A204.1 (cell line): ENCODE measurements around the gene FGF14.
"Not testable (repeated sequence)": the region's sequence is repeated elsewhere in the genome, so short reads cannot be mapped to it uniquely, and the experiment has no call there.

Source experiments
- FAIRE-seq: peaks from 2 replicates; lab custom pipeline; 2012; peaks lifted over from hg19 to GRCh38; lab: Jason Lieb, UNC

FGF14 gene

DNA sequence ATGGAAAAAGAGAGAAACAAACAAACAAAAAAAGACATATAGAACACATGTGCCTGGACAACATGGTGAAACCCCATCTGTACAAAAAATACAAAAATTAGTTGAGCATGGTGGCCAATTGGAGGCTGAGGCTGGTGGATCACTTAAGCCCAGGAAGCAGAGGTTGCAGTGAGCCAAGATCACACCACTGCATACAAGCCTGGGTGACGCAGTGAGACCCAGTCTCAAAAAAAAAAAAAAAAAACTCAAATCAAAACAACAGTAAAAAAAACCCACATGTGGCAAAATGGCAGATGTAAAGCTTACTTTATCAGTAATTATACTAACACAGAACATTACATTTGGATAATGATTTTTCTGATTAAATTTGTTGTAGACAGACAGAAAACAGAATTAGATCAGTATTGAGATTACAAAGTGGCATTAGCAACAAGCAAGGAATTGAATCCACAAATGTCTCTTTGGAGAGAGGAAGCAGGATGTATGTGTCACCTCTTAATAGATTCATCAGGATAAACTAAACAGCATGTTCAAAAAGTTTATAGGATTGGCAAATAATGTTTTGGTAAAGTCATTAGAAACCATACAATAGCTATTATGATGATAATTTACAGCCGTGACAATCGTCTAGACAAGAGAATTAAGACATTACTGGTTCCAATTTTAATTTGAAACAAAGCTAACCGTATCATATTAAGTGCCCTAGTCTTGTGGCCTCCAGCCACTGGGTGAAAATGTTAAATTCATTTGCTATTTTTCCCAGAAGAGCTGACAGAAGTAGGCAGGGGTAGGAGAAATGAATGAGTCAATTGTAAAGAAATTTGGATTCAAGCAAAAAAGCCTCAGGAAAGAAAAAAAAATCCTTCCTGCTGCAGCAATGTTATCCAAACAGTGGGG, 206.0 kb downstream of the FGF14 start:
- no peak for FAIRE-seq

DNA sequence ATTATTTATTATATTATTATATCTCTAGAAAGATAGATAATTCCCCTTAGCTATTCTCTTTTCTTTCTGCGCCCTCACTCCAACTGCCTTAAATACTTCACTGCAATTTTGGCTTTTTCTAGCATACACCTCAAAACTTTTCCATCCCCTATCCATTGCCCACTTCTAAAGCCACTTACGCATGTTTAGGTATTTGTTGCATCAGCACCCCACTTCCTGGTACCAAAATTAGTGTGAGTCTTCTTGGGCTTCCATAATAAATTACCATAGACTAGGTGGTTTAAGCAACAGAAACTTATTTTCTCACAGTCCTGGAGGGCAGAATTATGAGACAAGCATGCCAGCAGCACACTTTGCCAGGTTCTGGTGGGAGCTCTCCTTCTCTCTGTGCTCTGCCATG, 209.0 kb downstream of the FGF14 start:
- FAIRE-seq: no peak

DNA sequence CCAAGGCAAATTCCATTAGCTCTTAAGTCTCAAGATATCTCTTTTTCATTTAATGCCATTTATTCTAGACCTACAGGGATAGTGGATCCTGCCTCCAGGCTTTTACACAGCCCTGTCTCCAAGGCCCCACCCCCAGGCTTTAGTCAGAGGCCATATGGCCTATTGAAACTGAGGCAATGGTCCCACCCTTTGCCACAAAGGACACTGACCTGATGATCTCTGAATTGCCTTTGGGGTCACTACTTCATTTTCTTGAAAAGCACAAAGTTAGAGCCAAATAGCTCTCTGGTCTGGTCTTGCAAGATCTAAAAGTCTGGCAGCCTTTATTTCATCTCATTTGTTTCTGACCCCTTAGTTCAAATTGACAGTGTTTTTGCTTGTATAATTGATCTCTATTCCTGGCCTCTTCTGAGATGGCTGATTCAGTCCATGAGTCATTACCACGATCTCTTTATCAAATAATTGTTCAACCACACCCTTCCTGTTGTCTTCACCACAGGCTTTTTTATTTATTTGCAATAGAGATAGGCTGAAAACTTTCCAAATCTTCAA, 209.8 kb downstream of the FGF14 start:
- FAIRE-seq: no peak

DNA sequence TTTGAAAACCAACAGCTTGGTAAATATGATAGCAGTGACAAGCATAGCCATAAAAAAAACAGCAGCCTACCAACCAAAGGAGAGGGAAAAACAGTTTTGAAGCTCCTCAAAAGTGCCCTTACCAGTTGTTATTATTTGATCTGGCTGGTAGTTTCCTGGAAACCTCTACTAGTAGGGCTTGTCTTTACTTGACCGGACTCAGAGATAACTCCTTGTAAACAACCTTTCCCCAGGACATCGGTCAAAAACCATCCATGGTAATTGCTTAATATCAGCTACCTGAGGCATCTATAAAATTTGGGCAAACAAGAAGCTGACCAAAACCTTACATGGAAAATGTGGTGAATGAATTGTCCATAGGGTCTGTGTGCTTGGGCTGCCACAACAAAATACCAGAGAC, 210.9 kb downstream of the FGF14 start:
- FAIRE-seq: no peak

DNA sequence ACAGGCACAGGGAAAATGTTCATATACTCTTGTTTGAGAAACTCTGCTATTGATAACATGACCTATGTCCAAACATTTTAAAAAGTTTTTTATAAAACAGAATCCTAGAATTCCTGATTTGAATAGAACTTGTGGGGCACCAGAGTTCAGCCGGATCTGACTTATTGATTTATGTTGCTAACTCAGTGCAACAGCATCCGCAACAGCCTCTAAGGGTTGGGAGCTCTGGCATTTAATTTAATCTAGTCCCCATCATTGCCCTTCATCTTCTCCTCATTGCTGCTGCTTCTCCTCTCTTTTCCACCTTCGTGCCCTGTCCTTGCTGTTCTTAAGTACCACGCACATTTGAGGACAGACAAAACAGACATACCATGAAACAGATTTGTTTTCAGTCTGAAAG, 214.5 kb downstream of the FGF14 start:
- no peak for FAIRE-seq

DNA sequence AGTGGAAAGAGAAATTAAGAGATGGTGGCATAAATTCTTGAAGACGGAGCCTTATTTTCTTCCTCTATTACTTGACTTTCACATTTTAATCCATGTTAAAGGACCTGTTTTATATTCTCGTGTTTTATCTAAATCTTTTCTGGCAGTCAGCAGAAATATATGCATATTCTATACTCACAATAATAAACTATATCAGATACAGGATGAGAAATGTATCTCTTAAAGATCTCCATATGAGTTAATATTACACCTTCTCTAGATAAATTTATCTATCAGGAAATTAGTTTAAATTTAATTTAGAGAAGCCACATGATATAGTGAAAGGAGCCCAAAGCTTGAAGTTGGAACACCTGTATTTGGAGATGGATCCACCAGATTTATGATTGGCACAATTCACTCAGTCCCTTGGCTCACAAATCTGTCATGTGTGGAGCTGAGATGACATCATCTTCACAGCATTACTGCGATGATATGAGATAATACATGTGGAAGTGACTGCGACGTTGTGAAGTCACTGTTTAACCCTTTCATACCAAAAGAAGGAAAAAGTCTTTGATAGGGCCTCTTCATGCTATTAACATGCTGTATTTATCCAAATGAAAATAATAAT, 216.4 kb downstream of the FGF14 start:
- FAIRE-seq: no peak

DNA sequence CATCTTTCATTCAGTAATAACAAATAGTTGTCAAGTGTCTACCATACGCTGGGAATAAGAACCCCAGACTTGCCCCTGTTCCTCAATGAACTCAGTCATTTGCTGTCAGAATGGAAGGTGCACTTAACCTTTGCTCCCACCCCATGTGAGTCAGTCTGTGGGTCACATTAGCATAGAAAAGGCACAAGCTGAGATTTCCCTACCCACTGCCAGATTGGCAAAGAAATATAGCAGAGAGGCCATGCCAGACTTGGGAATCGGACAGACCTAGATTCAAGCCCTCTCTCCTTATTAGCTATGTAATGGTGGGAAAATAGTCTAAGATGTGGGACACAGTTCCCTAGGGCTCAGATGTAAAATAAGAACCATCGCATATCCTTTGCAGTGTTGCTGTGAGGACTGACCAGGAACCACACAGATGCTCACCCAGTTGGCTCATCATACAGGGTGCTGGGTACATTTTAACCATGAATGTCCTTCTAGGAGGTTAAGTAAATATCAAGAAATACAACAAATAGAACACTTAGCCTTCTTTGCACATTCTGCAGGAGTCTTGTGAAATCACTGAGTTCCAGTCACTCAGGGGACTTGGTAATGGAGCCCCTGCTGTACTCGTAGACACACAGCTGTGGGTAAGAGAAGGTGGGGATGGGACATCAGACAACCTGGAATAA, 218.2 kb downstream of the FGF14 start:
- FAIRE-seq: no peak

DNA sequence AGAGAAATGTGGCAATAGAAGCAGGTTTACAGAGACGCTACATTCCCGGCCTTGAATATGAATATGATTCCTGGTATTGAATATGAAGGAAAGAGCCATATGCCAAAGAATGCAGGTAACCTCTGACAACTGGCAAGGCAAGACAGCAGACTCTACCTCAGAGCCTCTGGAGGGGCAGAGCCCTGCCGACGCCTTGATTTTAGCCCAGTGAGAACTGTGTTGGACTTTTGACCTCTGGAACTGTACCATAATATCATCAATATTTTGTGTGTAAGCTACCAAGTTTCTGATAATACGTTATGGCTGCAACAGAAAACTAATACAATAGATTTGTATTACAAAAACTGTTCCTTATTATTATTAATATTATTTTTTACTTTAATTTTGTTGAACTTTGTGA, 219.7 kb downstream of the FGF14 start:
- no peak for FAIRE-seq

DNA sequence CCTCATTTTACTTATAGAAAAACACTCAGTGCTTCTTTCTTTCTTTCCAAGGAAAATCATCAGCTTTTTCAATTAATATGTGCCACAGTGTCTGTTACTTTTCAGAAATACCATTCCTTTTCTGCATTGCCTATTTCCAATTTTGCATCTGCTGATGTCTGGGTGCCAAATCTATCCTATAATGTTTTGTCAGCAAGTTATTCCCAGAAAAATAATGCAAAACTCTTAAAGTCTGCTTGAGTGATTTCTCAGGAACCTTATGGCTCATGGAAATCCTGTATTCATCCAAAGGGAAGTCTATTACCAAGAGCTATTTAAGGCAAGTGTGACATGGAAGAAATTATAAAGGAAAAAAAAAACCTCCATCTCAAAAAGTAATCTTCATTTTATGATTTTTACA, 224.4 kb downstream of the FGF14 start:
- FAIRE-seq: no peak

DNA sequence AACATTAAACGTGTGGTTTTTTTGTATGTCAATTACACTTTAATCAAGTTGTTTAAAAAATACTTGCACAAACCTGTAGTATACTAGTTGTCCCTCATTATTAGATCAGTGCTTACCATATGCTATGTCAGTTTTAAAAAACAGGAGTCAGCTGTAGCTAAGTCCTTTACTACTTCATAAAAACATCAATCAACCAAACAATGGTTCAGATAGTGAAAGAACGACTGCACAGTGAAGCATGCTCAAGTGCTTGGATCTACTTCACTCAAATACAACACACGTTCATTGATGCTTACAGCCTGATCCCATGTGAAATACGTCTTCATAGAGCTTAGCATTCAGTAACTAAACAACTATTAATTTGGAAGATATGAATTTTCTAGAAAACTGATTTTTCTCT, 225.0 kb downstream of the FGF14 start:
- no peak for FAIRE-seq

DNA sequence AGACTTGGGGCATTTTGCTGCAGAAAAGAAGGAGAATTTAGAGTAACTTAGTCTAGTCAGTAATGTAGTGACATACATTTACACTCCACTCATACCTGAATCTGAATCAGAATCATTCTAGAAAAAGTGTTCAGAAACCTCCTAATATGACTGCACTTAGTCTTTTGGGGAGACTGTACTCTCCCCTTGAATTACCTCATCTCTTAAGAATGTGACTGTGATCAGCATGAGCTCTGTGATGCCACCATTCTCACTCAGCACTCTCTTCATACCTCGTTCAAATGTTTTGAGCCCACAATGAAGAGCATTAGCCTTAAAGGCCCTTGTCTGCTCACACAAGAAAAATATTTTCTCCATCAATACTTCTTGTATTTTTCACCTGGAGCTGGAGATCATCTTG, 229.4 kb downstream of the FGF14 start:
- FAIRE-seq: no peak

DNA sequence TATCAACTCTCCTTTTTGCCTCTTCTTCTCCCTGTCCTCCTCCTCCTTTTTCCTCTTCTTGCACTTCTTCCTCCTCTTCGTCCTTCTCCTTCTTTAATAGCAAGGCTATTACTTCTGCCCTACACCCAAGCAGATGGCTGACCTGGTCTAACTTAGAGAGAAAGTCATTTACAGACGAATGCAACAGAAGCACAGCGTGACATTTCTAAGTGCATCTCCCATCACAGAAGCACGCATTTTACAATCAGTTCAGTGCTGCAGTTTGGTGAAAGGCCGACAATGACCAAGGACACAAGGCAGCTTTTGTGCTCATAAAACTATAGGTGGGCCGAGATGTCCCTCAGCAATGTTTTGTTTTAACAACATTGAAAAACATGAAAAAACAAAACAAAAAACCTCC, 231.5 kb downstream of the FGF14 start:
- FAIRE-seq: no peak

DNA sequence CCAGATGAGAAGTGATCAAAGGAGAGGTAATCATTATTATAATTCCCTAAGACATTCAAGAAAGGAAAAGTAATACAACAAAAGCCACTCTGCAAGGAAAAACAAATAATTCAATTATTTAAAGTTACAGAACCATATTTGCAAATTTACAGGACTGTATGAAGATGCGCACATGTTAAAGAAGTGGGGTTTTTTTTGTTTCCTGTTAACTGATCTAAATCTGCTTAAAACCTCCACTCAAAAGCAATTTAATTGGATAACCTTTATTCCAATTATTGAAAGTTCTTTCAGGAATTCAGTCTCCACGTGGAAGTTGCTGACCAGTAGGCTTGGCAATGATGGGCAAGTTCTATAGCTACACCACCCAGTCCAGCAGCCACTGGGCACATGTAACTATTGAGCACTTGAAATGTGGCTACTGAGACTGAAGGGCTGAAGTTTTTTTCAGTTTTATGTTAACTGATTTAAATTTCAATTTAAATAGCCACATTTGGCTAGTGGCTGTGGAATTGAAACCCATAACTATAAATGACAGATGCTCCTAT, 232.3 kb downstream of the FGF14 start:
- FAIRE-seq: no peak

DNA sequence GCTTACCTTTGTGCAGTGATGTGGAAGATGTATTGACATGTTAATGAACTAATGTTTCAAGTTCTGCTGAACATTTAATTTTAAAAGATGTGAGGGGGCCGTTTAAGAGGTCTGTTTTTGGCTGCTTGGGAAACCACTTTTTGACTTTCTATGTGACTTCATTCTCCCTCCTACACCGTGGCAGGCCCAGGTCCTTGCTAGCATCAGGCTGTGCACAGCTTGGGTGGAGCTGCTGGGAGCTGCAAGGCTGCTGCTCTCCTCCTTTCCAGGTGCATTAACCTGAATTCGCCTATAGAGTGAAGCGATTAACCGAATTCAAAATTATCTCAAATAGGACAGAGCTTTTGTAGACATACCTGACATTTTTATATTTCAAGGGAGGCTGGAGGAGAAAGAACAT, 249.1 kb downstream of the FGF14 start:
- no peak for FAIRE-seq

DNA sequence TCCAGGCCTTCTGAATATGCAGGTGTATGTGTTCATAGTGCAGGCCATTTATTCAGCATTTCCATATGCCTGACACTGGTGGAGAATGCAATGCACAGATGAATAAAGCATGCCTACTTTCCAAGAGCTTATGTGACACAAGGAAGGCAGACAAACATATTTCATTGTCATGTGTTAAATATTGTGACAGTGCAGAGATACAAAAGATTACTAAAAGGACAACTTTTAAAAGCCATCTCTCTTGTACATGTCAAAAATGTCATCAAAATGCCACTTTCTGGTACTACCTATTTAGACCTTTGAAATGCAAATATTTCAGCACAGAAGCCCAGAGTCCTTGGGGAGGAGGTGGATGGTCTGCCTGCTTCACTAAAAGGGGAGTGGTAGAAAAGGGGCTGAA, 254.5 kb downstream of the FGF14 start:
- no peak for FAIRE-seq

DNA sequence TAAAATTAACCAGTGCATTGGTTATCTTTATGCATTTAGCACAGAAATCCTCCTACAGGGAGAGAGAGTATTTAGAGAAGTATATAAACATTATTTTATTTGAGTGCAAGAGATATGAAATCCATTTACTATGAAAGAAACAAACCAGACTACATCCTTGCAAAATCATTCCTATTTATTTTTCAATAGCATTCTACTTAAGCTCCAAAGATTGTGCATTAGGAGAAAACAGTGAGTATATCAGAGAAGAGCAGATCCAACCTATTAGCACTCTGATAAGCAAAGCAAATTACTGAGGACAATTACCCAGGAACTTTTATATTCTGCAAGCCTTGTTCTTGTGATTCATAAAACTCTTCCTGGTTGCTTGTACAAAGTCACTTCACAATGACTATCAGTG, 256.1 kb downstream of the FGF14 start:
- FAIRE-seq: no peak

DNA sequence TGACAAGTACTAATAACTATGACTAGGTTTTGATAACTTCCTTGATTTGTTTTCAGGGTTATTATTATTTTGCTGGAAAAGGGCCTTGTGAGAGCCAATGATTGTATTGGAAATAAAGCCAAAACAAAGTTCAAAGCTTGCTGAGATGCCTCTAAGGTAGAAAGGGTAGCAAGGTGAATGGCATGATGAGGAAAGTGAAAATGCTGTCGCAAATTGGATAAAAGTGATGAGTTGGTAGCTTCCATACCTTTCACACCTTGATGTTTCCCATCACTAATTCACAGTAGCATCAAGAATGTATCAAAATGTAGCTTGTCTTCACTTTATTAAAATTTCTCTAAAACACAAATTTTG, 259.4 kb downstream of the FGF14 start:
- no peak for FAIRE-seq

DNA sequence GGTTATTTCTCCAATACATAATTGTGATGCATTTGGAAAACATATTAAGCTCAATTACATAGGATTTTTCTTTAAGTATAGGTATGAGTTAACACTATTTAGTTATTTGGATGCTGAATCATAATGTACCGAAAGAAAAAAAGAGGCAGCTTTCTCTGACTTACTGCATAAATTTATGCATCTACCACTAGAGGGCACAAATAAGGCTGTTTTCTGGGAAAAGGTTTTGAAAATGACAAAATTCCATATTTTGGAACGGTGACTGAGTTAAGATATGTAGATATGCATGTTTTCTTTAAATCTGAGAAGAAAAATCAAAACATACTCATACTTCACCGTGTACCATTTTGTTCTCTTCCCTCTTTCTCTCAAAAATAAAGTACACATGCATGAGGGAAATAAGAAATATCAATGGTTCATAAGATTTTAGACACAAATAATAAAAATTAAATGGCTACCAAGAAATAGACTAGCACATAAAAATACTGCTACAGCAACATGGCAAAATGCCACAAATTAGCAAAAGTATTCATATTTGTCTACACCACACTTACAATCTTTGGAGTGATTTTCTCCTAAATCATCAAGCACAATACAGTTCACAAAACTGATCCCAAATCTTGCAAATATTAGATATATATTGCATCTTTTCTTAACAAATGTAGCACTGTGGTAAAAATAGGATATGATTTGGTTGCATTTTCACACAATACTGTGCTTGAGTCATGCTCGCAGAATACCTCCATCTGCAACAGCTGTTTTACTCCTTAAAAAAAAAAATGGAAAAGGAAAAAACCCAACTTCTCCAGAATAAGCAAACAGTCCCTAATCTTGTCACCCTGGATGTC, 260.0 kb downstream of the FGF14 start:
- FAIRE-seq: peak; percentile 95

DNA sequence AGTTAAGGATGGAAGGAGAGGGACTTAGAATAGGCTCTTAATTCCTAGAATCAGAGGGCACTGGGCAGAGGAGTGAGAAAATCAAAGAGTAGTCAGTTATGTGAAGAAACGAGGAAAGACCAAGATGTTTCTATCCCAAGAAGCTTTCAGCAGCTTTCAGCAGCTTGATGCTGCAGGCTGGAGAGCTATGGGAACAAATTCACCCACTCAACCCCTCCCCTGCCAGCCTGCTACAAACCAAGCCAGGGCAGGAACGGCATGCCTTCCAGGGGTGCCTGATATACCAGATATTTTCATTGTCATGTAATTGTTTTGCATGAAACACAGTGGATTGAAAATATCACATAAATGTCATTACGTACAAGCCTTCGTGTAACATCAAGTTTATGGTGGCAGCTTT, 262.2 kb downstream of the FGF14 start:
- no peak for FAIRE-seq

DNA sequence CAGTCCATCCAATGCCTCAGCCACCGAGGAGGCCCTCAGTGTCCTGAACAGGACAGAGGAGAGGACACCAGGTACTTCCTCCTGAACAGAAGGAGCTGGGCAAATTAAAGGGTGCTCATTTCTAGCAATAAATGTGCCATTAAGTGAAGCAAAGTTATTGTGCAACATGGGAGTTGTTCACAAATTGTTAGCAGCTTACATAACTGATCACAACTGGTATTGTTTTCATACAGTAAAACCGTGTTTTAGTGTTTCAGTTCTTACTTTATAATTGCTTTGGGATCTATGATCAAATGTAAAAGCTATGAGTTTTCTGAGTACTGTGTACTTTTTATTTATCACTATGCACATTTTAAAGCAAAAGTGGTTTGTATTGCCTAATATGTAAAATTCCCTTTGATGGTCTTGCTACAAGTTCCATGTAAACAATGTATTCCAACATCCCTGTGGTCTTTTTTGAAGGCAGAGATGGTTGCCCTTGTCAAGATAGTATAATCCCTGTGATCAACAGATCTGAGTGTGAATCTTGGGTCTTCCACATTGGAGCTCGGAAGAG, 263.1 kb downstream of the FGF14 start:
- FAIRE-seq: no peak

DNA sequence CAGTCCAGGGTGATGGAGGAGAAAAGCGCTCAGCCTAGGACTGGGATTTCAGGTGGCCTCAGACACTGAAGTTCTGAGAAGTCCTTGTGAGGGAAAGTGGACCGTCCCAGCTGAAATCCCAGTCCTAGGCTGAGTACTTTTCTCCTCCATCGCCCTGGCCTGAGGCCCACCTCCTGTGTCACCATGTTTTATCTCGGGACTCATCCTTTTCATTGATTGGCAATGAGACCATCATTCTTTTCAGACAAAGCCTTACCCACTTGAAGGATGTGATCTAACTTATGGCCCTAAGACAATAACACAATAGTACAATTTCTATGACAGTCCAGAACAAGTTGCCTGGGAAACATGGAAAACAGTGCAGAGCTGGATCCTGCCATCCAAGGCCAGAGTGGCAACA, 263.9 kb downstream of the FGF14 start:
- FAIRE-seq: not testable (repeated sequence)
